Panc1 (cell line): ENCODE results near the gene SPINK8. TPM values are rescaled to one million over a fixed set of nuclear protein-coding genes. Genes with fewer than 3 reads are reported as not detected.

Source experiments
- ATAC-seq: fragments of 200-7000 bp; cut with Tn5 transposase; 2 replicates; pipeline ENCODE4 v1.9.1; 2020; ENCODE audit warnings: mild to moderate bottlenecking, moderate library complexity
- BruUV-seq: library from RNA; stranded (reverse); fragments of 400-500 nt; replicated peaks from 2 replicates; lab custom pipeline; 2021; lab: Mats Ljungman, UMichigan
- CTCF ChIA-PET: fragments of 300-600 bp; sonication (Branson Sonifier 250); formaldehyde crosslinking; loops from one replicate; lab custom pipeline; 2022; ENCODE audit warnings: antibody characterized with exemption; lab: Charles Lee
- POLR2A ChIA-PET: fragments of 300-600 bp; sonication (Branson Sonifier 250); formaldehyde crosslinking; loops from one replicate; lab custom pipeline; 2022; ENCODE audit warnings: antibody characterized with exemption; lab: Charles Lee
- DNase-seq: peaks from one replicate; pipeline ENCODE4 v3.0.0-alpha.2; 2010; ENCODE audit warnings: low read depth, low spot score
- H3K27ac ChIP-seq: 2 replicates; pipeline ENCODE4 v1.5.1; 2011; ENCODE audit warnings: mild to moderate bottlenecking, low read length, inconsistent platforms
- H3K27me3 ChIP-seq: fragments of 200-500 bp; sonication (Bioruptor generic); 2 replicates; pipeline ENCODE4 v1.6.0; 2014; ENCODE audit warnings: low read length, inconsistent platforms; ENCODE audit not compliant: control insufficient read depth, insufficient read depth
- H3K36me3 ChIP-seq: fragments of 200-500 bp; sonication (Bioruptor generic); 2 replicates; pipeline ENCODE4 v1.5.1; 2014; ENCODE audit warnings: inconsistent platforms, mild to moderate bottlenecking, low read length, moderate library complexity; ENCODE audit not compliant: control insufficient read depth, insufficient read depth
- H3K4me1 ChIP-seq: 2 replicates; pipeline ENCODE4 v1.5.1; 2011; ENCODE audit warnings: inconsistent platforms, mild to moderate bottlenecking, low read length, moderate library complexity; ENCODE audit not compliant: control insufficient read depth, insufficient read depth
- H3K4me3 ChIP-seq, 2 experiments: 2 replicates each; pipeline ENCODE4 v1.5.1; 2011 to 2012; ENCODE audit warnings: low read depth in 2 of 2, low read length in 2 of 2, mild to moderate bottlenecking in 2 of 2, inconsistent platforms in 1 of 2, moderate library complexity in 1 of 2
- H3K9me3 ChIP-seq: fragments of 200-500 bp; sonication (Bioruptor generic); 2 replicates; pipeline ENCODE4 v1.5.1; 2014; ENCODE audit warnings: low read depth, mild to moderate bottlenecking, inconsistent platforms, low read length, moderate library complexity; ENCODE audit not compliant: control insufficient read depth, insufficient read depth
- CTCF ChIP-seq: fragments of 450-650 bp; IDR thresholded peaks from 2 replicates; pipeline ENCODE4 v1.5.1; 2017; ENCODE audit warnings: mild to moderate bottlenecking
- POLR2AphosphoS5 ChIP-seq: IDR thresholded peaks from 2 replicates; pipeline ENCODE4 v1.6.1; 2012; ENCODE audit warnings: mild to moderate bottlenecking, low read depth, low read length, moderate library complexity
- REST ChIP-seq, 2 experiments: IDR thresholded peaks; 2 replicates each; pipeline ENCODE4 v1.6.1; 2011 to 2012; ENCODE audit warnings: low read depth in 2 of 2, control low read depth in 1 of 2, low read length in 1 of 2, mild to moderate bottlenecking in 1 of 2, moderate library complexity in 1 of 2; ENCODE audit not compliant: insufficient read depth in 1 of 2
- SIN3A ChIP-seq: IDR thresholded peaks from 2 replicates; pipeline ENCODE4 v1.6.1; 2012; ENCODE audit warnings: low read depth, mild to moderate bottlenecking, low read length, moderate library complexity, borderline replicate concordance; ENCODE audit not compliant: insufficient read depth
- TCF7L2 ChIP-seq: IDR thresholded peaks from 2 replicates; pipeline ENCODE4 v1.6.1; 2011; ENCODE audit warnings: mild to moderate bottlenecking, low read depth, low read length, inconsistent platforms
- in situ Hi-C: cut with HindIII; loops from 2 replicates; pipeline ENCODE4 v1.10.0; 2016; ENCODE audit warnings: low sequenced_read_pairs, low pct_unique_long_range_greater_than_20kb
- intact Hi-C: fragments of 100-400 bp; cut with micrococcal nuclease; formaldehyde crosslinking; loops from one replicate; pipeline ENCODE4 v1.10.0; 2022; ENCODE audit not compliant: unreplicated experiment
- total RNA-seq: library from RNA; stranded (reverse); gene quantifications from one replicate; pipeline ENCODE4 v1.2.1, GENCODE V29; 2021; ENCODE audit not compliant: unreplicated experiment

Gene SPINK8
- total RNA-seq, 1 experiment from 2014 or later, result not detected

- no peak for TF ChIP-seq SIN3A
- no peak for TF ChIP-seq POLR2AphosphoS5
- no peak for TF ChIP-seq REST (IDR thresholded peaks at IDR 0.05; ENCODE audit: insufficient read depth in 1 of 2, low read depth in 2 of 2, low read length in 1 of 2)
- no peak for TF ChIP-seq CTCF
- TF ChIP-seq TCF7L2, result no peak
- Histone ChIP-seq H3K36me3 (no peaks in the 10 kb centered on the region), H3K9me3 (no peaks in the 10 kb centered on the region), H3K4me3 (peak overlapping the region; percentile 69 to 82), H3K4me1 (peaks cover 2% of the 10 kb centered on the region; the same call in 1 of the 2 replicates), H3K27ac (peak overlapping the region; percentile 90), H3K27me3 (0 out of 2 replicates have a peak, but pooled peaks cover 1% of the 10 kb centered on the region)
- CTCF ChIA-PET, result no interaction called here
- no peak for DNase-seq
- in situ Hi-C loops, result no loop called here
- POLR2A ChIA-PET, result no interaction called here
- intact Hi-C loops, result no loop called here
- TSS peak; percentile 99 for BruUV-seq
- ATAC-seq, result peak; percentile 16; the same call in 1 of the 2 replicates
Observed at GRCh38 chr3:48301800-48302166, 31.7 kb downstream of the SPINK8 start.

GRCh38 chr3:48301020-48301799 lies 32.3 kb downstream of the SPINK8 start, which contains the start of gene NME6:
TSS of gene NME6 (minus strand) at chr3:48301367.
- no peak for TF ChIP-seq TCF7L2
- no peak for TF ChIP-seq REST (IDR thresholded peaks at IDR 0.05; ENCODE audit: insufficient read depth in 1 of 2, low read depth in 2 of 2, low read length in 1 of 2)
- no peak for TF ChIP-seq CTCF
- TF ChIP-seq POLR2AphosphoS5, result peak; percentile 73; the same call in 1 of the 2 replicates
- TF ChIP-seq SIN3A, result no peak
- H3K27ac ChIP-seq, result peak within 1 kb of the TSS; percentile 90
- no peaks in the 10 kb centered on the region for H3K9me3 ChIP-seq
- no peaks in the 10 kb centered on the region for H3K27me3 ChIP-seq
- H3K36me3 ChIP-seq, result 0 out of 2 replicates have a peak, but pooled peaks cover 4% of the 10 kb centered on the region
- POLR2A ChIA-PET, result interaction anchor here (0.6 kb wide), 1 partner anchor 46 kb away, joined by 13 read pairs; no protein-coding TSS in a partner anchor
- peaks cover 2% of the 10 kb centered on the region; the same call in 1 of the 2 replicates for H3K4me1 ChIP-seq
- CTCF ChIA-PET, result no interaction called here
- BruUV-seq, result no TSS peak
- ATAC-seq (peak; percentile 98), DNase-seq (peak; percentile 42)
- in situ Hi-C loops (no loop called here), intact Hi-C loops (no loop called here)
- H3K4me3 ChIP-seq, result peak within 1 kb of the TSS; percentile 69 to 82
